ENCODE results near the gene OTX2. TPM values are rescaled to one million over a fixed set of nuclear protein-coding genes. Genes with fewer than 3 reads are reported as not detected.

The OTX2 gene
- total and polyA plus RNA-seq, 9 donors, result 0.06 TPM; not detected in 8

DNA sequence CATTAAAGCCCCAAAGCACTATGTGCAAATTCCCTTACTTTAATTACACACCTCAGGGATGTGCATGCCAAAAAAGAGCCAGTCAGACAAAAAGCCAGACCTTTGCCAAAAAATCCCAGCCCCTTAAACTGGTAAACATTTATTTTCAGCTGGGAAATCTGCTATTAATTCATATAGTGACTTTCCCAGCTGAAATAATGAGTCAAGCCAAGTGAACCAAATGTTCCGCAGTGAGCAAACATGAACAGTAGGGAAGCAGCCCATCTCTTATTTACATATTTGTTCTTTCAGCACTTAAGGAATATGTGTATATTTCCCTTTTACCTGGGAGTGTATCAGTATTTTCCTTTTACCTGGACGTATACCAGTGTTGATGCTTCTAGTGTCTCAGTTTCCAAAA is 44.0 kb upstream of the OTX2 start:
- no peak for DNase-seq
- 33 to 51% (median 39%) methylated on average over 2 of the region's 2 CpGs for WGBS, 3 donors
- intact Hi-C loops (cut with DNase I), result no loop called here
- Histone ChIP-seq H3K9me3 (no peaks in the 10 kb centered on the region), H3K36me3 (no peaks in the 10 kb centered on the region), H3K27me3 (no peaks in the 10 kb centered on the region), H3K27ac (no peak overlapping the region), H3K4me3 (no peak overlapping the region), H3K4me1 (ENCODE audit: insufficient read depth) (no peaks in the 10 kb centered on the region)
- TF ChIP-seq POLR2A (IDR thresholded peaks at IDR 0.05), result no peak

DNA sequence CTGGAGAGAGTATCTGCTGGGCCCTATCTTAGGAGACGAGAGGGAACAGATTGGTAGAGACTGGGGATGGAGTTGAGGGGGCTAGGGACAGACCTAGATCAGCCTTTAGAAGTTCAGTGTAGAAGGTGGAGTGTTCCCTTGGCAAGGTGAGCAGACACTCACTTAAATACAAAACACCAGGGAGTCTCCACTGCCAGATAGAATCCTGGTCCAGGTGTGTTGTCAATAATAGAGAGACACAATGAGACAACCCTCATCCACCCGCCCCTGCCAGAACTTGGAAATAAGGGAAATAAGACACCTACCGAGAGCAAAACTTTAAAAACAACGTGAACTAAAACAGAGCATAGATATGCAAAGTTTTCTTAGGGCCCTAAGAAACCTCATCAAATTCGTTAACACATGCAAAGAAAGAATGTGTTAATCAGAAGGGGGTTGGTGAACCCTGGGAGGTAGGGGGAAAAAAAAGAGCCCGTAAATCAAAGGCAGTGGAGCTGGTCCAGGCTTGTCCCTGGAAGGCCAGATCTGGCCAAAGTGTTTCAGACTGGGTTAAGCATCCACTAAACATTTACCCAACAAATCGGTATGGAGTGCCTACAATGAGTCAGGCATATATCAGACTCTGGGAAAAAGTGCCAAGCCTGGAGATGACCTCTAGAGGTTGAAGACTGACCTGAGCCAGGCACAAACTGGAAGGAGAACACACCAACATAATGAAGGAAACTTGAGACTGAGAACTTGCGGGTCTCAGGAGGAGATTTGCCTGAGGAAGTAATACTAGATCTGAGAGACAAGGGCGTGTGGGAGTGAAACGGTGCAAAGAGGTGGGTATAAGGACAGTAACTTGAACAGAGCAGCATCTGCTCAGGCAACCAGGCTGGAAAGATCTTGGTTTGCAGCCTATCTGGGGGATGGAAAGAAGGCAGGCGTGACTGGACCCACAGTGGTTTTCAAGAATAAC is 37.0 kb upstream of the OTX2 start:
- no peak overlapping the region for H3K4me3 ChIP-seq
- no peaks in the 10 kb centered on the region for H3K27me3 ChIP-seq
- no peaks in the 10 kb centered on the region for H3K9me3 ChIP-seq
- 29 to 30% (median 30%) methylated on average over 11 of the region's 11 CpGs for WGBS, 3 donors
- no peak for TF ChIP-seq POLR2A (IDR thresholded peaks at IDR 0.05)
- TF ChIP-seq, protein P1, sequence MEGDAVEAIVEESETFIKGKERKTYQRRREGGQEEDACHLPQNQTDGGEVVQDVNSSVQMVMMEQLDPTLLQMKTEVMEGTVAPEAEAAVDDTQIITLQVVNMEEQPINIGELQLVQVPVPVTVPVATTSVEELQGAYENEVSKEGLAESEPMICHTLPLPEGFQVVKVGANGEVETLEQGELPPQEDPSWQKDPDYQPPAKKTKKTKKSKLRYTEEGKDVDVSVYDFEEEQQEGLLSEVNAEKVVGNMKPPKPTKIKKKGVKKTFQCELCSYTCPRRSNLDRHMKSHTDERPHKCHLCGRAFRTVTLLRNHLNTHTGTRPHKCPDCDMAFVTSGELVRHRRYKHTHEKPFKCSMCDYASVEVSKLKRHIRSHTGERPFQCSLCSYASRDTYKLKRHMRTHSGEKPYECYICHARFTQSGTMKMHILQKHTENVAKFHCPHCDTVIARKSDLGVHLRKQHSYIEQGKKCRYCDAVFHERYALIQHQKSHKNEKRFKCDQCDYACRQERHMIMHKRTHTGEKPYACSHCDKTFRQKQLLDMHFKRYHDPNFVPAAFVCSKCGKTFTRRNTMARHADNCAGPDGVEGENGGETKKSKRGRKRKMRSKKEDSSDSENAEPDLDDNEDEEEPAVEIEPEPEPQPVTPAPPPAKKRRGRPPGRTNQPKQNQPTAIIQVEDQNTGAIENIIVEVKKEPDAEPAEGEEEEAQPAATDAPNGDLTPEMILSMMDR (IDR thresholded peaks at IDR 0.05), result no peak
- no peak for TF ChIP-seq EP300 (IDR thresholded peaks at IDR 0.05)
- no peak overlapping the region for H3K27ac ChIP-seq
- no peaks in the 10 kb centered on the region for H3K4me1 ChIP-seq (ENCODE audit: insufficient read depth)
- intact Hi-C loops (cut with DNase I), result no loop called here
- DNase-seq, result no peak
- no peaks in the 10 kb centered on the region for H3K36me3 ChIP-seq

DNA sequence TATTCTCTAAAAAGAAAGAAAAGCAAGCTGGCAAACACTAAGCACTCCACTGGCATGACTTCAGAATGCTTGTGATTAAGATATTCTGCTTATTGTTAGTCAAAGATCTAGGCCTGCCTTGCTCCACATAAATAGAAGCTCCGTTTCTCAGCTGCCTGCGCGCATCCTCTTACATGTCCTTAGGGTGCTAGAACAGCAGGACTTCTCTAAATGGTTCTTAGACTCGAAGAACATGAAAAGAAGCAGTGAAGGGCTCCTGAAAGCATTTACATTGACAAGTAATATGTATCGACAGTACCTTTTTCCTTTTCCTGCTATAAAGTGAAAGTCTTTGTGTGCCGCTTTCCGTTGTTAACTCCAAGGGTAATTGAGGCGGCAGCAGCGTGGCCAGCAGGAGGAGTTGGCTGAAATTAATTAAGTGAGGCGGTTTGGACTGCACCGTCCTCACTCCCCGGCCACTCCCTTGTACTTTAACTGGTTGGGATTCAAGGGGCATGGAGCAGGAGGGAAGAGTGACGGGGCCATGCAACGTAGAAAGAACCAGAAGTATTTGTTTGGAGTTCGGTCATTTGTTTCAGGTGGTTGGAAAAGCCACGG is 34.2 kb upstream of the OTX2 start:
- Histone ChIP-seq H3K27me3 (no peaks in the 10 kb centered on the region), H3K36me3 (no peaks in the 10 kb centered on the region), H3K4me1 (ENCODE audit: insufficient read depth) (no peaks in the 10 kb centered on the region), H3K27ac (no peak overlapping the region), H3K4me3 (no peak overlapping the region), H3K9me3 (no peaks in the 10 kb centered on the region)
- DNase-seq, result no peak
- TF ChIP-seq EP300 (IDR thresholded peaks at IDR 0.05) (no peak), POLR2A (IDR thresholded peaks at IDR 0.05) (no peak)
- intact Hi-C loops (cut with DNase I), result no loop called here
- 16 to 26% (median 23%) methylated on average over 16 of the region's 16 CpGs for whole genome bisulfite sequencing, 3 donors

DNA sequence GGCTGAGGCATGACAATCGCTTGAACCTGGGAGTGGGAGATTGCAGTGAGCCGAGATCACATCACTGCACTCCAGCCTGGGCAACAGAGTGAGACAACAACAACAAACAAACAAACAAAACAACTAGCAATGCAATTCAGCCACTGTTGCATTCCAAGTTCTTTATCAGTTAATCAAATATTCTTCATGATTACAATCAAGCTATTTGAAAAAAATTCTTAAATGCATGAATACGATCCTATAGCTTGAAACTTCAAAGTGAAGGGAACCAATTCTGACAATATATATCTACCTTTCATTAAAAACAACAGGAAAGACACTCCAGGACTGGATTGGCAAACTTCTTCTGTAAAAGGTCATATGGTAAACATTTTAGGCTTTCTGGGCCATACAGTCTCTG is 31.3 kb upstream of the OTX2 start:
- Histone ChIP-seq H3K27me3 (no peaks in the 10 kb centered on the region), H3K27ac (no peak overlapping the region), H3K4me1 (ENCODE audit: insufficient read depth) (no peaks in the 10 kb centered on the region), H3K9me3 (no peaks in the 10 kb centered on the region), H3K4me3 (no peak overlapping the region), H3K36me3 (no peaks in the 10 kb centered on the region)
- WGBS, 3 donors, result 75 to 86% (median 80%) methylated on average over 3 of the region's 3 CpGs
- intact Hi-C loops (cut with DNase I), result no loop called here
- TF ChIP-seq, protein P1 (IDR thresholded peaks at IDR 0.05), result no peak
- TF ChIP-seq EP300 (IDR thresholded peaks at IDR 0.05) (no peak), POLR2A (IDR thresholded peaks at IDR 0.05) (no peak)
- DNase-seq, result no peak

DNA sequence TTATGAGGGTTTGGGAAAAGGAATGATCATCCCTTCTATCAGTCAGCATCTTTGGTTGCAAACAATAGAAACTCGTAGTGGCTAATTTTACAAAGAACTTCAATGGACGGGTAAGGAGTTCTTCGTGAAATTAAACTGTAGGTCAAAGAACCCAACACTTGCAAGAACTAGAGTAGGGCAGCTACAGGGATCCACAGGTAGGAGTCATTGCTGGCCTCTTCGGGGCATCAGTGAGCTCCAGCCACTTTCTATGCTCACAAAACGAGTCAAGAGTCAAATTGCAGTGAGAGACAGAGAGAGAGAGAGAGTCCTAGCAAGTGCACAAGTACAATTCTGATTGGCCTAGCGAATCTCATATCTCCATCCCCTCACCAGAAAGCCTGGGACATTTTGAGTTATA is 29.9 kb upstream of the OTX2 start:
- H3K27me3 ChIP-seq, result no peaks in the 10 kb centered on the region
- 63 to 66% (median 65%) methylated on average over 6 of the region's 6 CpGs for WGBS, 3 donors
- TF ChIP-seq EP300 (IDR thresholded peaks at IDR 0.05), result no peak
- TF ChIP-seq, protein P1 (IDR thresholded peaks at IDR 0.05), result no peak
- TF ChIP-seq POLR2A (IDR thresholded peaks at IDR 0.05), result no peak
- H3K4me1 ChIP-seq (ENCODE audit: insufficient read depth), result no peaks in the 10 kb centered on the region
- intact Hi-C loops (cut with DNase I), result no loop called here
- H3K36me3 ChIP-seq, result no peaks in the 10 kb centered on the region
- H3K9me3 ChIP-seq, result no peaks in the 10 kb centered on the region
- no peak for DNase-seq
- H3K4me3 ChIP-seq, result no peak overlapping the region
- H3K27ac ChIP-seq, result no peak overlapping the region

Measured in ovary (tissue), 9 donors.